Left renal cortex interstitium (tissue), 4 donors: ENCODE data around the gene CBY1. TPM values are rescaled to one million over a fixed set of nuclear protein-coding genes. Genes with fewer than 3 reads are reported as not detected.

Experiments used
- DNase-seq, 4 donors: peaks; one replicate each; pipeline ENCODE4 v3.0.0-alpha.2; 2013; ENCODE audit warnings: low read depth in 4 of 4, low spot score in 2 of 4, missing footprints in 1 of 4
- polyA plus RNA-seq, 4 donors: library from polyadenylated mRNA; unstranded; fragments of 120-200 nt; gene quantifications; one replicate each; pipeline ENCODE4 v1.2.1, GENCODE V29; 2013; ENCODE audit not compliant: insufficient read length in 4 of 4

The CBY1 gene
- polyA plus RNA-seq, 4 donors = 58.4 to 60.8 (median 59.9) TPM

DNA sequence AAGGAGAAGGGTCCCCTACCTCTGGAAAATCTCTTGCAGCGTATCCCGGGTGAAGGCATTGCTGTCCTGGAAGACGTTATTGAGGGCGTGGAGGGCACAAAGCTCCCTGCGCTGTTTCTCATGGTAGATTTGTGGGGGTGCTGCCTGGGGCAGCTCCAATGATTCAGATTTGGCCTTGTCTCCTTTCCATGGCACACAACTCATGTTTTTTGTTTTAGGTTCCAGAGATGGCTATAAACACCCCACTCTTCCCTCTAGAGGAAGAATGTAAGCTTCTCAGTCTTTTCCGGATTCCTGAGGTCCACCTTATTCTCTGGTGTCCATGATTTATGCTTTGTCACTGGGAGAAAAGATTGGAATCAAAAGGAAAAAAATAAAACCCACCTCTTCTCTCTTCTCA is 43.3 kb downstream of the CBY1 start:
- no peak for DNase-seq

DNA sequence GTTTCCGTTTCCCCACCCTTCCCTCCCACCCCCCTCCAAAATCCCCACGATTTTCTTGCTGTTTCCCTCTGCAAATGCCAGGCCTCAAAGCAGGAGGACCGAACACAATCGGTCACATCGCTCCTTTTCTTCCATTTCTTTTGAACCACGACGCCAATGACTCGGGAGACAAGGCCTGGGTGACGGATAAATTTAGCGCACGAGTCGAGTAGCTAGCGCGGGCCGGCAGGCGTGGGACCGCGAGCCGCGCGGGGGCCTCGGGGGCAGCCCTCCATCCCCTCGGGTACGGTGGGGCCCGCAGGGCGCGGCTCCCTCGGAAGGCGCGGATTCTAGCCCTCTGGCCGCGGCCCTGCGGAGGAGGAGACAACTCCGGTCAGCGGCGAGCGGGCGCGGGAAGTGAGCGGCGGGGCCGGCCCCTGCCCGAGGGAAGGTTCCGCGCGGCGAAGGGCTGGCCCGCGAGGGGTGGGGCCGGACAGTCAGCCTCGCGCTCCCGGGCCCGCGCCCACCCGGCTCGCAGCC is 43.9 kb downstream of the CBY1 start:
- peak in 1 of 4 donors; percentile 21 for DNase-seq

DNA sequence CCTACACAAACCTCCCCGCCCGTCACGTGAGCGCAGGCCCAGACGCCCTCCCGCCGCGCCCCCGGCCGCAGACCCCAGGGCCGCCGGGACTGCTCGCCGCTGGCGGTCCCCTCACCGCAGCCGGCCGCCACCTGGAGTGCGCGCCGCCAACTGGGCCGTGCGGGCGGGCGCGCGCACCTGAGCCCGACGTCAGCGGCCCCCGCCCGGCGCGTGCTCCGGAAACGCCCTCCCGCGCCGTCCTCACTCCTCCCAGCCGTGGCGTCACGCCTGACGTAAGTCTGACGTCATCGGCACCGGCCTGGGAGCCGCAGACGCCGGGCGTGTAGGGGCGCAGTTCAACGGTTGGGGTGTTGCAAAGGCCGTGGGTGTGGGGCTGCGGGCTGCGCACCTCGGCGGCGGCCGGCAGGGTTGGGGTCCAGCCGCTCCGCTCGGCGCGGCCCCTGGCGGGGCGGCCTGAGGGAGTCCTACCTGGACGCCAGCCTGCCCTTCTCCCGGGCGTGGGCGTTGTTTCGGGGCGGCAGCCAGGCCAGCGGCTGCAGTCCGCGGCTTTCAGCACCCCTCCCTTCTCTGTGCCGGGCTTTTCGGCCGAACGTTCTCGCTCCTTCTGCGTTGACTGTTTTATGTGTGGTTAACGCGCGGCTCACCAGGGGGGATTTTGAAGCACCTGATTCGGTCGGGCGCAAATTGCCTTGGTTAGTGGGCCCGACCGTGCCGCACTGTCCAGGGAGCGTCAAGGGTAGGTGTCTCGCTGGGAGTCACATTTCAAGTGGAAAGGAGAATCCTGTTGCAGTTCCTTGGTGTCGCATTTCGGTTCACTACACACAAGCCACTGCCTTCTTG is 44.6 kb downstream of the CBY1 start, which contains the start of gene JOSD1:
JOSD1 (minus strand) TSS at position 155 of the 840 bp plus-strand sequence. CDS start 956 bp downstream, outside the sequence.
- DNase-seq = peak; percentile 82 to 91 (median 86)

DNA sequence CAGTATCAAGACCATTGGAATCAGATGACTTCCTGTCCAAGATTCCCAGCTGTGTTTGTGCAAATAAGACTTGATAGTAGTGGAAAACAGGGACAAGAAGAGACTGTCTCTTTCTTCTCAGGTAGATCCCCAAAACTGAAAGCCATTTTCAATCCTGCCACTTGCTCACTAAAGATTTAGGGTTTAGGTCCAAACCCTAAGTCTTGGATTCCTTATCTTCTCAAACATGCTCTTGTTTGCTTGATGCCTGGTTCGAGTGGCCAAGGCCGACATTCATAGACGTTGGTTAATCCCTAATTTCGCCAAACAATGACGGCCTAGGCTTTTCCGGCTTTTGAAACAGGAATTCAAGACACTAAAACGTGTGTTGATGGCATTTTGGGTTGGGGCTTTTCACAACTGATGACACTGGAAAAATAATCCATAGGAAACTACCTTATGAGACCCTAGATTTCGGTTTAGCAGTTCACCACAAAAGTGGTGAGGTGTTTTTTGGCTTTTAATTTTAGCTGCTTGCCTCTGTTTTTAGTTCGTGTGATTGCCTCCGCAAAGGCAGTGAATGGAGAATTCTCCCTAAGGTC is 48.3 kb downstream of the CBY1 start:
- peak in 1 of 4 donors; percentile 66 for DNase-seq

DNA sequence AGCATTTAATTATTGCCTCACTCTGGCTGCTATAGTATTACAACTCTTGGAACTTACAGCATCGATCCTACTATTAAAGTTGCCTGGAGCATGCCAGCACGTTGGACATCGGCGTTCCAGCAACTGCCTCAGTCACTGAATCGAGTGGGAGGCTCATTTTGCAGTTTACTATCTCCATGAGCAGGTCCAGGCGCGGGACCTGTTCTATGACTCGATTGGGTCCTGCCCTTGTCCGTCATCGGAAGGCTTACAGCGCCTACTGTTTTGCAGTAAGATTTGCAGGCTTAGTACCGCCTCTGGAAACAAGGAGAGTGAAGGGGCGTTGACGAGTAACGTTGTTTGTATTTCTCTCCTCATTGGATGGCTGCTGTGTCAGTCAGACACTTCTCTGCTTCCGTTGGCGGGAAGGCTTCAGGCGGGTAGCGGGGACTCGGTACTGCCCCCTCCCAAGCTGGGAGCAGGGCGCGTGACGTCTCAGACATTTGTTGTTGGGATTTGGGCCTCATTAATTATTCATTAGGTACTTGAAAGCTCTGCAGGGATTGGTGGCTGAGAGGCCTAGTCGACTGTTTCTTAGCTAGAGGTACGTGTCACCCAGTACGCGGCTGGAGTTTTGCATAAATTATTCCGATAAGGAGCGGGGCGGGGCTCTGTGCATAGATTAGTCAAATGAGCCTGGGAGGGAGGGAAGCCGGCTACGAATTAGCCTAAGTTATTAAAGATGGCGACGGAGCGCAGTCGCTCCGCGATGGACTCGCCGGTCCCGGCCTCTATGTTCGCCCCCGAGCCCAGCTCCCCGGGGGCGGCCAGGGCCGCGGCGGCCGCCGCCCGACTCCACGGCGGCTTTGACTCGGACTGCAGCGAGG is 49.0 kb downstream of the CBY1 start, which contains the start of gene GTPBP1:
GTPBP1 (plus strand) TSS at position 710 of the 866 bp plus-strand sequence; CDS start at position 722, 12 bp downstream.
- peak; percentile 99 to 100 (median 100) for DNase-seq

DNA sequence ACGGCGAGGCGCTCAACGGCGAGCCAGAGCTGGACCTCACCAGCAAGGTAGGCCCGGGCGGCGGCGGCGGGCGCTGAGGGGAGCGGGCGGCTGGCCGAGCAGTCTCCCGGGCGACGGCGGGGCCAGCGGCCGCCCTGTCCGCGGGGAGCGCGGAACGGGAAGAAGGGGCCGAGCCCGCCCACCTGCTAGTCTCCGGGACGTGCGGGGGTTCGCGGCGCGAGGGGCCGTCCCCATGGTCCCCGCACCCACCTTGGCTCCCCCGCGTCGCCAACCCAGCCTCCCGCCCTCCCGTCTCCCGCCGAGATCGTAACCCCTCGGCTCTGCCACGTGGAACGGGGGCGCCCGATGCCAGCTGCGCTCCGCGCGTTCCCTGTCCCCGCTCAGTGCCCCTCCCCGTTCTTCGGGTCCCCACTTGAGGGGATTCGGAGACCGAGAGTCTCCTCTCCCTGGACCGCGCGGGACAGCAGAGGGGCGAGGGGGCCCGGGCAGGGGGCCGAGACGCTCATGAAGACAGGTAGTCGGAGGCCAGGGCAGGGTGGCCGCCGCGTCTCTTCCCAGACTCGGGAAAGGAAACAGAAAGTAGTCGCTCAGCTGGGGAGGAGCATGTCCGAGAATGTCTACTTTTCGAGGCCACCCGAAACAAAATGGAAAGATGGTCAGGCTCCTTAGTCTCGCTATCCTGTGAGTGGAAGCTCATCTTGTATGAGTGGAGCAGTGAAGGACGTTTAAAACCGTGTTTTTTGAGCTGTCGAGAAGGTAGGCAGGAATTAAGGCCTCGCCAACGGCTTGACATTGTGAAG is 49.9 kb downstream of the CBY1 start:
- DNase-seq = peak in 1 of 4 donors; percentile 37

DNA sequence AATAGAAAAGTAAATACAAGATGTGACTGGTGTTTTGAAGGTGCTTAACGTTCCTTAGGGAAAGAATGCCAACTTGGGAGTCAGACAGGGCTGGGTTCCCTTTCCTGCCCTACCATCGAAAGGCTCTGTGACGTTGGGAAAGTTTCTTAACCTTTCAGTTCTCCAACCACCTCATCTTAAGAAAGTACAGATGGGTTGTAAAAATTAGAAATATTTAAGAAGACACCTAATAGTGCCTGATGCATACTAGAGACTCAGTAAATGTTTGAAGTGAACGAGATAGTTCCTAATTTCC is 50.4 kb downstream of the CBY1 start:
- DNase-seq = no peak

DNA sequence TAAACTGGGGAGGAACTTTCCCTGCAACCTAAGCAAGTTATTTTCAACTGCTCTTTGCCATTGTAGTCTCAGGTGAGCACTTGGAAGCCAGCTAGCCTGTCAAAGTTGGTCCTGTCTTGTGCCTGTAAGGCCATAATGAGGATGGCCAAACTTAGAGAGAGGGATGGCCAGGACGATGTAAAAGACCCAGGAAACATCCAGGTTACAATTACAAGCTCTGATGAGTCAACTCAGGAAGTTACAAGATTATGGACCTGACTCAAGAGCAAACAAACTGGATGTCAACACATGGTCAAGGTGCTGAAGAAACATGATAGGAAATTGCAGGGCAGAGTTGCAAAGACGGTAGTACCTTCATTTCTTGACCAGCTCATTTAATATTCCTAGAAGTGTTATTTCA is 50.9 kb downstream of the CBY1 start:
- DNase-seq = no peak

DNA sequence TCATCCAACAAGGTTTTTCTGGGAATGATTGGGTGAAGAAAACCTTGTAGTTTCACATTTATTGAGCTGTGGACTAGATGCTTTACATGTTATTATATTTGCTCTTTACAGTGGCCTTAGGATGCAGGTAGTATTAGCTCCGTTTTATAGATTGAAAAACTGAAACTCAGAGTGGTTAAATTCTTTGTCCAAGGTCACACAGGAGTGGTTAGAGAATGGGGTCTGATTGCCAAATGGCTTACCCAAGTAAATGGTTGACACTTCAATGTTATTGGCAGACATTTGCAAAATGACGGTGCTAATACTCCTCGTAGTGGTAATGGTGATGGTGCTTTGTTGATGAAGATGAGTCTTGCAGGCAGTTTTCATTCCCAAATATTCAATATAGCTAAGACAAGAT is 51.5 kb downstream of the CBY1 start:
- no peak for DNase-seq

DNA sequence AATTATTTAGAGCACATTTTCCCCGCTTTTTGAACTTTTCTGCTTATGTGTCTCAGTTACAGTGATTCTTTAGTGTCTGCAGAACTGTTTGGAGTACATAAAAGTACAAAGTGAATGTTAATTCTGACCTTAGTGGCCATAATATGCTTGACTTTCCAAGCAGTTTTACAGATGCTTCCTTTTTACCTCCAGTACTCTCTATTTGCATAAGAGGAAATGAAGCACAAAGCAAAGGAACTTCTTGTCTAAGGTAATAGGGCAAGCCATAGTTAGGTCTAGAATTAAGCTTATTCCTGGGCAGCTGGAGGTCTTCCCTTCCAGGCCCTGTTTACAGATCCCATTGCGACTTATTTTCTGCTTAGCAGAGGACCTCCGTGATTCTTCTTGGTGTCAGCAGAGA is 52.9 kb downstream of the CBY1 start:
- DNase-seq = no peak

DNA sequence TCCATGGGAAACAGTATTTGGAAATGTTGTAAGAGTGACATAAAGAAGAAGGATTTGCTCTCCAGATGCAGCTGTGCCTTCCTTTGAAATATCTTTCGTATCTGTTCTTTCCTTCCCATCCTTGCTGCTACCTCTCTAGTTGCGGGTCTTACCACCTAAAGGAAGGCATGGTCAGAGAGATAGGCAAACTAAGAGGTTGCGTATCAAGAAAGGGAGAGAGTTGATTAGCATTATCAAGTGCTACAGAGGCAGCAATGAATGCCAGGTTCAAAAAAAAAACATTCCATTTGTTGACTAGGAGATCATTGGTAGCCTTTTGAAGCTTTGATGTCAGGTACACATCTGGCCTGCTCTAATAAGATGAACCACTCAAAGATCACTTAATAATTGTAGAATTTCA is 53.9 kb downstream of the CBY1 start:
- DNase-seq = no peak

DNA sequence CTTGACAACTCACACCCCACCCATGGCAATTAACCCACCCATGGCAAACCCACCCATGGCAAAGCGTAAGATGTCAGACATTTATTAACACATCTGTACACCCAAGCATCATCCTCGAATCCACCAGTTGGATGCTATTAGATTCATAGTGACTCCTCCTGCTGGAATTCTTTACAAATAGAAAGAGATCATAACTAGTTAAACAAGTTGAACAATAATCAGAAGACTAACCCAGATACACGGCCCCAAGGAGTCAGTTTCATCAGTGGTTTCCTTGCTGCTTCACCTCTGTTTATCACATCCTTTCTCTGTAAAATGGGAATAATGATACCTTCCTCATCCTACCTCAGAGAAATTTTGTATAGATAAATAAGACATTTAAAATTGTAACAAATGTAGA is 54.4 kb downstream of the CBY1 start:
- no peak for DNase-seq

DNA sequence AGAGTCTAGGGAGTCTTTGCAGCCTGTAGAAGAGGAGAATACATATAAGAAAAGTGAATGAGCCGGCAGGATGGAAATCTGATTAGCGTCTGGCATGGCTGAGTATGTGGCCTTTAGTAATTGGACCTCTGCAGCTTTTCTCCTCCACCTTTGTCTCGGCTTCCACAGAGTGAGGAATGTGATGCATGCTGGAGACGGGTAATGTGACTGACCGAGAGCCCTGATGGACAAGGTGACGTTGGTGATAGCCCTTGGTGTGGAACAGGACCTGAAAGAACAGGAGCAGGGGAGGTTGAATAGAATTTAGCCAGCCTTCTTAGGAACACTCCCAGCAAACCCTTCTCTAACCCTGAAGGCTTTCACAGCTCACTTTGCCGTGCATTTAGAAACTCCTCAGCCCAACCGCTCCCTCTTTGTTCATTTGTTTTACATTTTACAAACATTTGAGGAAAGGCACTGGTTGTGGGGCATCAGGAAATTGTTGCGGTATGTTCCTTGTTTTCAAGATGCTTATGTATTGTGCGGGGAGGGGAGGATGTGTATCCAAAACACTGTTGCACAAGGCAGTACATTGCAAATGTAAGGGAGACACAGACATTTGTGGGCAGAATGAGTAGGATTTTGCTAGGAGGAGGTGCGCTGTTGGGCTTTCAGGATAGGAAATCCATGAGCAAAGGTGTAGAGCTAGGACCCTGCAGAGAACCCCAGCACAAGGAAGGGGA is 56.2 kb downstream of the CBY1 start:
- peak in 1 of 4 donors; percentile 23 for DNase-seq

DNA sequence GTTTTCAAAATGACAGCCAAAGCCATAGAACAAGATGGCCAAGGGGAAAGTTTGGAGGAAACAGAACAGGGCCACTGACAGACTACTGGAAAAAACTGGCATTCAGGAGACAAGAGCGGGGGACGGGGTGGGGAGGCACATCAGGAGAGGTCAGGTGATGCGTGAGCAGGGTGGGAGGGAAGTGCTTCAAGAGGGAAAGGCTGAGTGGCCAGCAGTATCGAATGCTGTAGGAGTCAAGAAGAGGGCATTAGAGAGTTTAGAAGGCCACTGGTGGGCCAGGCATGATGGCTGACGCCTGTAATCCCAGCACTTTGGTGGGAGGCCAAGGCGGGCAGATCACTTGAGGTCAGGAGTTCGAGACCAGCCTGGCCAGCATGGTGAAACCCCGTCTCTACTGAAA is 57.5 kb downstream of the CBY1 start:
- DNase-seq = no peak

DNA sequence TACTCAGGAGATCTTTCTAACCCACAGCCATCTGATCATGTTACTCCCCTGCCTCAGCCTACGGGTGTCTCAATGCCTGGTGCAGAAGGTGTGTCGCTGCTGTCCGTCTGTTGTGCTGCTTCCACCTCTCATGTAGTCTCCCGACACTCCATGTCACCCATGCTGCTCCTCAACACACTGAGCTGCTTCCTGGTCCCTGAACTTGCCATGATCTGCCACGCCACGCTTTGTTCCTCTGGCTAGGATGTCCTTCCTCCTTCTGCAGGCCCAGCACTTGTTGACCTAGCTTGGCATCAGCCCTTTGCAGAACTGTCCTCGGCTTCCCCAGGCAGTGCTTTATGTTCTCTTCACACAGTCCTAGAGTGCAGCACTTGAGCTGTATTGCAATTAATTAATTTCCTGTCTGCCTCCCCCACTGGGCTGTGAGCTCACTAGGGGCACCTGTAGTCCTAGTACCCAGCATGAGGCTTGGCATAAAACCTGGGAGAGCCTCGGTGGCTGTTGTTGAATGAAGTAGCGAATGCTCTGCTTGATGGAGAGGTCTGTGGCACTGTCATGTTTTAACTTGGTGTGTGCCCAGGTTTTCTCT is 58.8 kb downstream of the CBY1 start:
- no peak for DNase-seq

DNA sequence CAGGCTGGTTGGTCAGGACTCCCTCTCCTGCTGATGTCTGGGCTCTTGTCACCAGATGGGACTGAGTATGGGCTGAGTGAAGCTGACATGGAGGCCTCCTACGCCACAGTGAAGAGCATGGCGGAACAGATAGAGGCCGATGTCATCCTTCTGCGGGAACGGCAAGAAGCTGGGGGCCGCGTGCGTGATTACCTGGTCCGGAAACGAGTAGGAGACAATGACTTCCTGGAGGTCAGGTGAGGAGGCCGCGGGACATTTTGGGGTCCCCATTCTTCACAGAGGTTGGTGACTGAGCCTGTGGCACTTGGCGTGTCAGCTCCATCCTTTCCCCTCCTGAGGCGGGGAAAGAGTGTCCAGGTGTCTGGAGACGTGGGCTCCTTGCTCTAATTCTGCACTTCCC is 59.4 kb downstream of the CBY1 start:
- DNase-seq = no peak

DNA sequence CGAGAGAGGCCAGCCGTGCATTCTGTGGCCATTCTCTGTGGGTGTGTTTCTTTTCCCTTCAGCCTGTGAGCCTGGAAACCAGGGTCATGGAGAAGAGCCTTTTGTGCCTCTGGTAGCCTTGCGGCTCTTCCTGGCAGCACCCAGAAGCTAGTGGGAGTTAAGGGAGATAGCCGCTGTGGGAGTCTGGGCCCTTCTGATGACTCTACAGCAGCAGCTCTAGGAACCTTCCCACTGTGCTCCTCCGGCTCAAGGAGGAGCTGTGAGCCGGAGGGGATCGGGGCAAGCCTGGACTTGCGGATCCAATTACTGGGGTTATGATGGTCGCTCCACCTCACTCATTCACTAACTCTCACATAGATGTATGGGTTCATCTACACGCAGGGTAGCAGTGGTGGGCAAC is 59.8 kb downstream of the CBY1 start:
- DNase-seq = no peak

DNA sequence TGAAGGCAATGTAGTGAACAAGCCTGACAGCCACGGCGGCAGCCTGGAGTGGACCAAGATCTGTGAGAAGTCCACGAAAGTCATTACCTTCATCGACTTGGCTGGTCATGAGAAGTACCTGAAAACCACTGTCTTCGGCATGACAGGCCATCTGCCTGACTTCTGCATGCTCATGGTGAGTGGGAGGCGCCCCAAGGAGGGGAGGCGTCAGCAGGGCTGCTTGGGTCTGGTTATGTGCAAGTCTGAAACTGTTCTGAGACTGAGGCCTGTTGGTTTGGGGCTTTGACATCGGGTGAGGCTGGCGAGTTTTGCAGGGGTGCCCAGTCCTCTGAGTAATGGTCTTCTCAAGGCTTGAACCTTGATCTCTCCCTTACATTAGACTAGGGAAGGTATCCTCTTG is 60.4 kb downstream of the CBY1 start:
- no peak for DNase-seq

DNA sequence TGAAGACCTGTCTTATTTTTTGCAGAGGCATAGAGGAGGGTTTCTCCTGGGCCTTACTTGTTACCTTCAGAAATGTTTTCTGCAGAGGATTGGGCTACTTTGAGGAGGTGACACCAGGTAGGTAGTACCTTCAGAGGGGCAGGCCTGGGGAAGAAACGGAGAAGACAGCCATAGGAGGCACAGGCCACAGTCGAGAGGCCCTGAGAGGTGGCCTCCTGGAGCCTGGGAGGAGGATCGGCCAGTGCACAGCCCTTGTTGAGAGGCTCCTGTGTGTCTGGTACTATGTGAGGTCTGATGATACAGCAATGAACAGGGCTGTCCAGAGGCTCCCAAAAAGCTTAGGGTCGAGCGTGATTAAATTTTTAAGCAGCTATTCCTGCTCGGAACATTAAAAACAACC is 60.8 kb downstream of the CBY1 start:
- no peak for DNase-seq
